ENCODE results near the gene PYGO2. TPM values are rescaled to one million over a fixed set of nuclear protein-coding genes. Genes with fewer than 3 reads are reported as not detected.
A peak's percentile ranks its signal among the peaks of the same experiment; 100 is the strongest.

PYGO2 gene
- total and polyA plus RNA-seq, 7 donors, result 13.6 to 26.9 (median 16.8) TPM

GRCh38 chr1:154963643-154964042 lies 2.1 kb upstream of the PYGO2 start:
- Histone ChIP-seq H3K27me3 (no peaks in the 10 kb centered on the region), H3K9me3 (no peaks in the 10 kb centered on the region), H3K27ac (peak overlapping the region in 2 of 4 donors; percentile 94 to 98), H3K4me3 (no peak overlapping the region), H3K4me1 (peaks cover 0 to 38% (median 34%) of the 10 kb centered on the region in 4 donors), H3K36me3 (peaks cover 29 to 71% (median 53%) of the 10 kb centered on the region in 4 donors)
- intact Hi-C loops (cut with DNase I), result loop anchor here (5.0 kb wide), 1 partner anchor 34 kb away; no protein-coding TSS in a partner anchor
- no peak for DNase-seq
- no peak for TF ChIP-seq POLR2A (IDR thresholded peaks at IDR 0.05)
- TF ChIP-seq EP300 (IDR thresholded peaks at IDR 0.05), result no peak
- no peak for TF ChIP-seq CTCF (IDR thresholded peaks at IDR 0.05)
- no peak for TF ChIP-seq POLR2AphosphoS5 (IDR thresholded peaks at IDR 0.05)
- WGBS, 2 donors, result 83 to 90% methylated on average over 8 of the region's 8 CpGs

GRCh38 chr1:154962795-154963330 lies 1.3 kb upstream of the PYGO2 start:
- intact Hi-C loops (cut with DNase I), result loop anchor here (5.0 kb wide), 1 partner anchor 34 kb away; no protein-coding TSS in a partner anchor
- 76 to 81% methylated on average over 6 of the region's 6 CpGs for WGBS, 2 donors
- Histone ChIP-seq H3K4me3 (peak overlapping the region; percentile 69 to 98 (median 92)), H3K27ac (peak overlapping the region; percentile 94 to 99 (median 96)), H3K27me3 (no peaks in the 10 kb centered on the region), H3K9me3 (no peaks in the 10 kb centered on the region), H3K36me3 (peaks cover 29 to 68% (median 51%) of the 10 kb centered on the region in 4 donors), H3K4me1 (peaks cover 0 to 33% (median 30%) of the 10 kb centered on the region in 4 donors)
- no peak for DNase-seq
- no peak for TF ChIP-seq POLR2AphosphoS5 (IDR thresholded peaks at IDR 0.05)
- no peak for TF ChIP-seq EP300 (IDR thresholded peaks at IDR 0.05)
- no peak for TF ChIP-seq CTCF (IDR thresholded peaks at IDR 0.05)
- TF ChIP-seq POLR2A (IDR thresholded peaks at IDR 0.05), result no peak

- intact Hi-C loops (cut with DNase I), result loop anchor here (5.0 kb wide), 1 partner anchor 35 kb away; no protein-coding TSS in a partner anchor
- no peak for DNase-seq
- 2 to 3% methylated on average over 25 of the region's 25 CpGs for WGBS, 2 donors
- TF ChIP-seq EP300 (IDR thresholded peaks at IDR 0.05) (no peak), POLR2AphosphoS5 (IDR thresholded peaks at IDR 0.05) (no peak), CTCF (IDR thresholded peaks at IDR 0.05) (no peak), POLR2A (IDR thresholded peaks at IDR 0.05) (no peak)
- Histone ChIP-seq H3K4me1 (peaks cover 0 to 38% (median 32%) of the 10 kb centered on the region in 4 donors), H3K36me3 (peaks cover 23 to 62% (median 48%) of the 10 kb centered on the region in 4 donors), H3K9me3 (no peaks in the 10 kb centered on the region), H3K27ac (peak overlapping the region; percentile 94 to 99 (median 96)), H3K4me3 (peak overlapping the region; percentile 69 to 98 (median 92)), H3K27me3 (no peaks in the 10 kb centered on the region)
These were observed 671 bp upstream of the PYGO2 start for GRCh38 chr1:154962156-154962749.

GRCh38 chr1:154960446-154961136 lies 991 bp downstream of the PYGO2 start:
- H3K4me3 ChIP-seq, result peak overlapping the region; percentile 69 to 98 (median 92)
- no peak for TF ChIP-seq POLR2A (IDR thresholded peaks at IDR 0.05)
- TF ChIP-seq CTCF (IDR thresholded peaks at IDR 0.05), result no peak
- H3K36me3 ChIP-seq, result peaks cover 21 to 45% (median 34%) of the 10 kb centered on the region in 4 donors
- WGBS, 2 donors, result 25 to 28% methylated on average over 10 of the region's 10 CpGs
- DNase-seq, result no peak
- peak overlapping the region; percentile 94 to 99 (median 96) for H3K27ac ChIP-seq
- H3K9me3 ChIP-seq, result no peaks in the 10 kb centered on the region
- H3K27me3 ChIP-seq, result no peaks in the 10 kb centered on the region
- intact Hi-C loops (cut with DNase I), result loop anchor here (1.0 to 5.0 kb wide), 2 partner anchors 37 to 57 kb away; no protein-coding TSS in a partner anchor
- H3K4me1 ChIP-seq, result peaks cover 0 to 49% (median 43%) of the 10 kb centered on the region in 4 donors

Data from sigmoid colon (tissue), 7 donors.